IMR-90 (cell line): ENCODE data around the gene KMT2B. TPM values are rescaled to one million over a fixed set of nuclear protein-coding genes. Genes with fewer than 3 reads are reported as not detected.

ENCODE experiments used
- ATAC-seq: fragments of 200-7000 bp; cut with Tn5 transposase; 2 replicates; pipeline ENCODE4 v1.9.1; 2020; ENCODE audit warnings: low read depth, mild to moderate bottlenecking, moderate library complexity
- BruUV-seq: library from RNA; stranded (reverse); fragments of 400-500 nt; replicated peaks from 2 replicates; lab custom pipeline; 2021; lab: Mats Ljungman, UMichigan
- CTCF ChIA-PET: fragments of 300-600 bp; formaldehyde crosslinking; extraction: SDS; loops from one replicate; lab custom pipeline; 2021; ENCODE audit warnings: antibody characterized with exemption; lab: Yijun Ruan, JAX
- POLR2A ChIA-PET: fragments of 300-600 bp; sonication (Branson Sonifier 250); formaldehyde crosslinking; loops from one replicate; lab custom pipeline; 2022; ENCODE audit warnings: antibody characterized with exemption; ENCODE audit not compliant: unreplicated experiment; lab: Charles Lee
- DNase-seq: peaks from one replicate; pipeline ENCODE4 v3.0.0; 2013
- H2AFZ ChIP-seq: replicated peaks from 2 replicates; pipeline ENCODE3; 2013; ENCODE audit warnings: low read length, mild to moderate bottlenecking; ENCODE audit not compliant: poor library complexity
- H2AK5ac ChIP-seq: 2 replicates; pipeline ENCODE4 v1.6.1; 2013; ENCODE audit warnings: low read depth, low read length, inconsistent platforms
- H2AK9ac ChIP-seq: replicated peaks from 2 replicates; pipeline ENCODE3; 2013; ENCODE audit warnings: mild to moderate bottlenecking, low read depth, low read length, moderate library complexity; ENCODE audit not compliant: poor library complexity
- H2BK120ac ChIP-seq: 2 replicates; pipeline ENCODE4 v1.6.1; 2013; ENCODE audit warnings: low read depth, low read length, inconsistent platforms
- H2BK15ac ChIP-seq: 3 replicates; pipeline ENCODE4 v1.6.1; 2013; ENCODE audit warnings: low read depth, low read length, inconsistent platforms
- H2BK20ac ChIP-seq: 2 replicates; pipeline ENCODE4 v1.6.1; 2013; ENCODE audit warnings: low read depth, mild to moderate bottlenecking, inconsistent platforms, low read length, moderate library complexity
- H2BK5ac ChIP-seq: 2 replicates; pipeline ENCODE4 v1.6.1; 2013; ENCODE audit warnings: mild to moderate bottlenecking, low read depth, low read length, inconsistent platforms; ENCODE audit not compliant: poor library complexity, severe bottlenecking
- H3K14ac ChIP-seq: replicated peaks from 2 replicates; pipeline ENCODE4 v1.6.1; 2013; ENCODE audit warnings: low read depth, low read length, inconsistent platforms
- H3K18ac ChIP-seq: 2 replicates; pipeline ENCODE4 v1.6.1; 2013; ENCODE audit warnings: low read depth, low read length, control low read depth
- H3K23ac ChIP-seq: 2 replicates; pipeline ENCODE4 v1.6.1; 2013; ENCODE audit warnings: low read depth, low read length, inconsistent platforms
- H3K27ac ChIP-seq: 2 replicates; pipeline ENCODE4 v1.5.1; 2013; ENCODE audit warnings: mild to moderate bottlenecking, control low read depth, low read length; ENCODE audit not compliant: insufficient read depth
- H3K27me3 ChIP-seq: 2 replicates; pipeline ENCODE4 v1.6.1; 2013; ENCODE audit warnings: low read length; ENCODE audit not compliant: control insufficient read depth, insufficient read depth
- H3K36me3 ChIP-seq: 2 replicates; pipeline ENCODE4 v1.6.1; 2013; ENCODE audit warnings: low read length, mixed read lengths; ENCODE audit not compliant: control insufficient read depth, insufficient read depth
- H3K4ac ChIP-seq: 2 replicates; pipeline ENCODE4 v1.6.1; 2013; ENCODE audit warnings: low read depth, low read length, inconsistent platforms
- H3K4me1 ChIP-seq: 2 replicates; pipeline ENCODE4 v1.6.1; 2013; ENCODE audit warnings: low read length, mixed read lengths; ENCODE audit not compliant: control insufficient read depth, insufficient read depth
- H3K4me2 ChIP-seq: 2 replicates; pipeline ENCODE4 v1.6.1; 2013; ENCODE audit warnings: low read depth, mild to moderate bottlenecking, control low read depth, low read length, moderate library complexity
- H3K4me3 ChIP-seq: 2 replicates; pipeline ENCODE4 v1.5.1; 2013; ENCODE audit warnings: low read depth, mild to moderate bottlenecking, control low read depth, low read length, moderate library complexity; ENCODE audit not compliant: insufficient read depth
- H3K56ac ChIP-seq: 2 replicates; pipeline ENCODE4 v1.6.1; 2013; ENCODE audit warnings: low read length, inconsistent platforms; ENCODE audit not compliant: insufficient read depth; ENCODE audit errors: extremely low read depth
- H3K79me1 ChIP-seq, 2 experiments: 2 replicates each; pipeline ENCODE4 v1.6.1; 2013; ENCODE audit warnings: low read length in 2 of 2, inconsistent platforms in 1 of 2, low read depth in 1 of 2
- H3K9ac ChIP-seq: 2 replicates; pipeline ENCODE4 v1.6.1; 2013; ENCODE audit warnings: low read depth, low read length, control low read depth
- H3K9me1 ChIP-seq: 2 replicates; pipeline ENCODE4 v1.6.1; 2013; ENCODE audit warnings: low read length, inconsistent platforms; ENCODE audit not compliant: insufficient read depth
- H3K9me3 ChIP-seq: 2 replicates; pipeline ENCODE4 v1.6.1; 2013; ENCODE audit warnings: low read length; ENCODE audit not compliant: control insufficient read depth, insufficient read depth
- H4K20me1 ChIP-seq: 2 replicates; pipeline ENCODE4 v1.6.1; 2013; ENCODE audit warnings: low read length, inconsistent platforms; ENCODE audit not compliant: insufficient read depth
- H4K5ac ChIP-seq: 2 replicates; pipeline ENCODE4 v1.6.1; 2013; ENCODE audit warnings: mild to moderate bottlenecking, low read depth, low read length, control low read depth
- H4K8ac ChIP-seq, 2 experiments: 2 replicates each; pipeline ENCODE4 v1.6.1; 2013; ENCODE audit warnings: low read depth in 2 of 2, low read length in 2 of 2, control low read depth in 1 of 2, inconsistent platforms in 1 of 2
- H4K91ac ChIP-seq: 2 replicates; pipeline ENCODE4 v1.6.1; 2013; ENCODE audit warnings: low read depth, low read length, inconsistent platforms; ENCODE audit not compliant: insufficient read depth
- CHD1 ChIP-seq: IDR thresholded peaks from 2 replicates; pipeline ENCODE4 v1.6.1; 2012; ENCODE audit warnings: low read depth, low read length, improper control_type of control experiment
- ELK1 ChIP-seq: fragments of 150-350 bp; IDR thresholded peaks from 2 replicates; pipeline ENCODE4 v1.6.1; 2016; ENCODE audit warnings: low read depth, mild to moderate bottlenecking, low read length, moderate library complexity, borderline replicate concordance
- MAFK ChIP-seq: IDR thresholded peaks from 2 replicates; pipeline ENCODE4 v1.6.1; 2012; ENCODE audit warnings: low read depth, low read length, improper control_type of control experiment
- MXI1 ChIP-seq: IDR thresholded peaks from 2 replicates; pipeline ENCODE4 v1.6.1; 2012; ENCODE audit warnings: low read depth, mild to moderate bottlenecking, low read length, moderate library complexity, borderline replicate concordance
- POLR2A ChIP-seq: IDR thresholded peaks from 2 replicates; pipeline ENCODE4 v1.6.1; 2012; ENCODE audit warnings: mild to moderate bottlenecking, low read depth, low read length
- RAD21 ChIP-seq: IDR thresholded peaks from 2 replicates; pipeline ENCODE4 v1.6.1; 2012; ENCODE audit warnings: low read length, improper control_type of control experiment
- RCOR1 ChIP-seq: IDR thresholded peaks from 2 replicates; pipeline ENCODE4 v1.6.1; 2012; ENCODE audit warnings: mild to moderate bottlenecking, low read length, improper control_type of control experiment; ENCODE audit not compliant: insufficient replicate concordance
- RFX5 ChIP-seq: IDR thresholded peaks from 2 replicates; pipeline ENCODE4 v1.8.0; 2012; ENCODE audit warnings: low read depth, mild to moderate bottlenecking, low read length, moderate library complexity
- WGBS, 2 experiments: methylation state at CpG; one replicate each; pipeline versions ENCODE4 v1.1.5 to v1.1.7; 2013; ENCODE audit warnings: missing lambda C conversion rate in 2 of 2; ENCODE audit not compliant: insufficient read length in 1 of 2; ENCODE audit errors: extremely low coverage in 2 of 2; 5-methylcytosine and 5-hydroxymethylcytosine counted together
- dilution Hi-C: fragments of 300-500 bp; cut with HindIII; formaldehyde crosslinking; loops from one replicate; pipeline ENCODE4 v1.14.3; 2018; ENCODE audit warnings: low sequenced_read_pairs; ENCODE audit not compliant: unreplicated experiment
- in situ Hi-C: fragments of 300-500 bp; cut with MboI; formaldehyde crosslinking; loops from 3 replicates; pipeline ENCODE4 v1.14.3; 2019; ENCODE audit warnings: low sequenced_read_pairs, inconsistent platforms, mixed read lengths
- intact Hi-C: fragments of 100-400 bp; cut with micrococcal nuclease; formaldehyde crosslinking; loops from 2 replicates; pipeline ENCODE4 v1.10.0; 2022
- polyA plus RNA-seq, 3 experiments: library from polyadenylated mRNA; depleted of rRNA; stranded (reverse); fragments of >200 nt; gene quantifications; 2 replicates each; pipeline ENCODE4 v1.2.3, GENCODE V29; 2012; ENCODE audit warnings: low replicate concordance in 1 of 3
- total RNA-seq: library from RNA; depleted of rRNA; stranded (reverse); fragments of >200 nt; gene quantifications from 2 replicates; pipeline ENCODE4 v1.2.3, GENCODE V29; 2012
- TF ChIP-seq, protein P1 (sequence below): fragments of 150-350 bp; IDR thresholded peaks from 2 replicates; pipeline ENCODE4 v1.6.1; 2017; ENCODE audit warnings: mild to moderate bottlenecking, antibody characterized with exemption, low read length, low read depth
- TF ChIP-seq, protein P2 (sequence below): conservative IDR thresholded peaks from 2 replicates; pipeline ENCODE4 v1.5.1; 2012; ENCODE audit warnings: mild to moderate bottlenecking, low read depth, low read length, improper control_type of control experiment

Gene KMT2B
- total and polyA plus RNA-seq, 2 of the 4 experiments (the other 2 are of a cell fraction): 3.0 to 30.7 TPM

DNA sequence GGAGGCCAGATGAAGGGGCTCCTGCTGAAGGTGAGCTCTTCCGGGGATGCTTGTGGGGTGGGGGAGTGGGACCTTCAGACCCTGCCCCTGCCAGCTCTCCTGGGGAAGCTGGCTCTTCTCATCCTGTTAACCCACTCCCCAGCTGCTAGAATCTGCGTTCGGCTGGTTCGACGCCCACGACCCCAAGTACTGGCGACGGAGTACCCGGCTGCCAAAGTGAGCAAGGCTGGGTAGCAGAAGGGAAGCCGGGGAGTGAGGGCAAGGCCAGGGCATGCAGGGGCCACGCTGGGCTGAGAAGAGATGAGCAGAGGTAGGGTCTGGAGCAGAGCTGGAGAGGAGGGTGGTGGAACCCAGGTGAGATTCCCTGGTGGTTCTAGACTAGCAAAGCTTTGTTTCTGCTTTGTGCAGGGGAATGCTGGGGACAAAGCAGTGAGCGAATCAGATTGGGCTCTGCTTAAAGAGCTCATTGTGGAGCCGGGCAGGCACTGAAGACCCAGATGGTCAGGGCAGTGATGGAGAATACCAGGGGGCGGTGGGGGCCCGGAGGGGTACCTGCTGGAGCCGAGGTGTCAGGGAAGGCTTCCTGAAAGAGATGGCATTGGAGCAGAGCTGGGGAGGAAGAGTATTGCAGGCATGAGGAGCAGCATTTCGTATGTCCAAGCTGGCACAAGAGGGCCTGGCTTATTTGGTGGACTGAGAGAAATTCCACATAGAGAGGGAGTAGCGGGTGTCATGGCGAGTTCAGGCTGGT lies 10.3 kb downstream of the KMT2B start:
- no peak overlapping the region for H4K91ac ChIP-seq
- H3K56ac ChIP-seq: no peak overlapping the region
- dilution Hi-C loops (no loop called here), in situ Hi-C loops (no loop called here), intact Hi-C loops (no loop called here)
- H3K27ac ChIP-seq: no peak overlapping the region
- peaks cover 10% of the 10 kb centered on the region in 2 experiments for H3K79me1 ChIP-seq
- no peak overlapping the region for H3K9ac ChIP-seq
- DNase-seq (no peak), ATAC-seq (no peak)
- no peak overlapping the region for H4K8ac ChIP-seq
- no peak overlapping the region for H4K5ac ChIP-seq
- H2BK20ac ChIP-seq: no peak overlapping the region
- no peak overlapping the region for H3K4ac ChIP-seq
- no TSS peak for BruUV-seq
- no peaks in the 10 kb centered on the region for H3K9me1 ChIP-seq
- CTCF ChIA-PET: no interaction called here
- no peak overlapping the region for H2BK120ac ChIP-seq
- no peak overlapping the region for H3K4me2 ChIP-seq
- 95% methylated on average over 15 of the region's 19 CpGs; no CpG with 5 or more reads in 1 of the 2 experiments for WGBS, 2 experiments
- no peak overlapping the region for H2AK9ac ChIP-seq
- no peak overlapping the region for H2AFZ ChIP-seq
- no peak overlapping the region for H3K4me3 ChIP-seq
- H3K14ac ChIP-seq: no peak overlapping the region
- peaks cover 94% of the 10 kb centered on the region for H3K36me3 ChIP-seq
- no peak for TF ChIP-seq POLR2A
- no peak for TF ChIP-seq CHD1
- TF ChIP-seq, protein P1, sequence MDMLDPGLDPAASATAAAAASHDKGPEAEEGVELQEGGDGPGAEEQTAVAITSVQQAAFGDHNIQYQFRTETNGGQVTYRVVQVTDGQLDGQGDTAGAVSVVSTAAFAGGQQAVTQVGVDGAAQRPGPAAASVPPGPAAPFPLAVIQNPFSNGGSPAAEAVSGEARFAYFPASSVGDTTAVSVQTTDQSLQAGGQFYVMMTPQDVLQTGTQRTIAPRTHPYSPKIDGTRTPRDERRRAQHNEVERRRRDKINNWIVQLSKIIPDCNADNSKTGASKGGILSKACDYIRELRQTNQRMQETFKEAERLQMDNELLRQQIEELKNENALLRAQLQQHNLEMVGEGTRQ: no peak
- TF ChIP-seq, protein P2, sequence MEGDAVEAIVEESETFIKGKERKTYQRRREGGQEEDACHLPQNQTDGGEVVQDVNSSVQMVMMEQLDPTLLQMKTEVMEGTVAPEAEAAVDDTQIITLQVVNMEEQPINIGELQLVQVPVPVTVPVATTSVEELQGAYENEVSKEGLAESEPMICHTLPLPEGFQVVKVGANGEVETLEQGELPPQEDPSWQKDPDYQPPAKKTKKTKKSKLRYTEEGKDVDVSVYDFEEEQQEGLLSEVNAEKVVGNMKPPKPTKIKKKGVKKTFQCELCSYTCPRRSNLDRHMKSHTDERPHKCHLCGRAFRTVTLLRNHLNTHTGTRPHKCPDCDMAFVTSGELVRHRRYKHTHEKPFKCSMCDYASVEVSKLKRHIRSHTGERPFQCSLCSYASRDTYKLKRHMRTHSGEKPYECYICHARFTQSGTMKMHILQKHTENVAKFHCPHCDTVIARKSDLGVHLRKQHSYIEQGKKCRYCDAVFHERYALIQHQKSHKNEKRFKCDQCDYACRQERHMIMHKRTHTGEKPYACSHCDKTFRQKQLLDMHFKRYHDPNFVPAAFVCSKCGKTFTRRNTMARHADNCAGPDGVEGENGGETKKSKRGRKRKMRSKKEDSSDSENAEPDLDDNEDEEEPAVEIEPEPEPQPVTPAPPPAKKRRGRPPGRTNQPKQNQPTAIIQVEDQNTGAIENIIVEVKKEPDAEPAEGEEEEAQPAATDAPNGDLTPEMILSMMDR: no peak
- no peak for TF ChIP-seq ELK1
- no peak for TF ChIP-seq MXI1
- TF ChIP-seq MAFK: no peak
- TF ChIP-seq RAD21: no peak
- TF ChIP-seq RFX5: no peak
- no peak for TF ChIP-seq RCOR1
- no peaks in the 10 kb centered on the region for H3K27me3 ChIP-seq
- no peak overlapping the region for H2BK5ac ChIP-seq
- no peak overlapping the region for H3K23ac ChIP-seq
- no peak overlapping the region for H2BK15ac ChIP-seq
- no peaks in the 10 kb centered on the region for H3K9me3 ChIP-seq
- POLR2A ChIA-PET: no interaction called here
- H4K20me1 ChIP-seq: peaks cover 17% of the 10 kb centered on the region
- no peak overlapping the region for H3K18ac ChIP-seq
- no peaks in the 10 kb centered on the region for H3K4me1 ChIP-seq
- H2AK5ac ChIP-seq: no peak overlapping the region
